Thoracic aorta (tissue), 2 donors: Measurements from ENCODE around the gene LYRM4. TPM values are rescaled to one million over a fixed set of nuclear protein-coding genes. Genes with fewer than 3 reads are reported as not detected.

Source experiments
- ATAC-seq: fragments of 150-250 bp; one replicate; pipeline ENCODE4 v1.8.0; 2017; ENCODE audit warnings: low read depth; ENCODE audit not compliant: insufficient number of reproducible peaks, low FRiP score
- DNase-seq: peaks from one replicate; pipeline ENCODE4 v3.0.0-alpha.2; 2020; ENCODE audit warnings: low spot score
- H3K27ac ChIP-seq, 2 donors: fragments of 200-600 bp; sonication (generic); 1 replicate in 1 of 2; 2 replicates in 1 of 2; pipeline ENCODE4 v1.5.1; 2016; ENCODE audit warnings: mild to moderate bottlenecking in 2 of 2, moderate library complexity in 2 of 2
- H3K27me3 ChIP-seq: fragments of 200-600 bp; sonication (generic); replicated peaks from 2 replicates; pipeline ENCODE4 v1.6.0; 2016; ENCODE audit warnings: mild to moderate bottlenecking; ENCODE audit not compliant: insufficient read depth
- H3K36me3 ChIP-seq: fragments of 200-600 bp; sonication (generic); one replicate; pipeline ENCODE4 v1.5.1; 2016
- H3K4me1 ChIP-seq, 2 donors: fragments of 200-600 bp; sonication (generic); 1 replicate in 1 of 2; 2 replicates in 1 of 2; pipeline versions ENCODE4 v1.5.1 to v1.6.0; 2016; ENCODE audit warnings: low read depth in 2 of 2, mild to moderate bottlenecking in 1 of 2; ENCODE audit not compliant: control insufficient read depth in 1 of 2
- H3K4me3 ChIP-seq: fragments of 200-600 bp; sonication (generic); 2 replicates; pipeline ENCODE4 v1.5.1; 2016; ENCODE audit warnings: mild to moderate bottlenecking
- H3K9me3 ChIP-seq: fragments of 200-600 bp; sonication (generic); 2 replicates; pipeline ENCODE4 v1.5.1; 2016
- CTCF ChIP-seq: fragments of 200-600 bp; sonication (generic); IDR thresholded peaks from one replicate; pipeline ENCODE4 v1.5.1; 2019; ENCODE audit warnings: antibody characterized with exemption
- total RNA-seq, 2 donors: library from RNA; depleted of rRNA; stranded (reverse); fragments of >200 nt; gene quantifications; one replicate each; pipeline versions ENCODE4 v1.1.0 to v1.2.3, GENCODE V29; 2016

The LYRM4 gene
- total RNA-seq, 2 donors from 2014 or later = 6.9 to 27.2 TPM

- Histone ChIP-seq H3K36me3 (no peaks in the 10 kb centered on the region), H3K4me1 (peaks cover 40 to 66% of the 10 kb centered on the region in 2 donors), H3K9me3 (no peaks in the 10 kb centered on the region), H3K27me3 (no peaks in the 10 kb centered on the region), H3K4me3 (no peak overlapping the region), H3K27ac (peak overlapping the region; percentile 35 to 66)
- ATAC-seq (no peak), DNase-seq (no peak)
- no peak for TF ChIP-seq CTCF
Measured at GRCh38 chr6:5204376-5204775, 56.4 kb downstream of the LYRM4 start.

- Histone ChIP-seq H3K27me3 (no peaks in the 10 kb centered on the region), H3K36me3 (no peaks in the 10 kb centered on the region), H3K4me3 (no peak overlapping the region), H3K27ac (no peak overlapping the region), H3K9me3 (no peaks in the 10 kb centered on the region), H3K4me1 (peaks cover 39 to 59% of the 10 kb centered on the region in 2 donors)
- DNase-seq (no peak), ATAC-seq (no peak)
- no peak for TF ChIP-seq CTCF
Measured at GRCh38 chr6:5203546-5203945, 57.2 kb downstream of the LYRM4 start.

- Histone ChIP-seq H3K27ac (no peak overlapping the region), H3K4me3 (no peak overlapping the region), H3K27me3 (no peaks in the 10 kb centered on the region), H3K36me3 (no peaks in the 10 kb centered on the region), H3K9me3 (no peaks in the 10 kb centered on the region), H3K4me1 (peaks cover 33 to 53% of the 10 kb centered on the region in 2 donors)
- ATAC-seq = no peak
- TF ChIP-seq CTCF = no peak
- no peak for DNase-seq
Measured at GRCh38 chr6:5202941-5203340, 57.8 kb downstream of the LYRM4 start.

- DNase-seq (no peak), ATAC-seq (no peak)
- no peaks in the 10 kb centered on the region for H3K27me3 ChIP-seq
- H3K4me3 ChIP-seq = no peak overlapping the region
- TF ChIP-seq CTCF = no peak
- no peaks in the 10 kb centered on the region for H3K36me3 ChIP-seq
- no peak overlapping the region for H3K27ac ChIP-seq
- H3K9me3 ChIP-seq = no peaks in the 10 kb centered on the region
- peaks cover 26 to 46% of the 10 kb centered on the region in 2 donors for H3K4me1 ChIP-seq
Measured at GRCh38 chr6:5202206-5202605, 58.5 kb downstream of the LYRM4 start.

GRCh38 chr6:5201271-5201670 lies 59.5 kb downstream of the LYRM4 start:
- H3K27me3 ChIP-seq = no peaks in the 10 kb centered on the region
- DNase-seq (no peak), ATAC-seq (no peak)
- H3K4me3 ChIP-seq = no peak overlapping the region
- no peaks in the 10 kb centered on the region for H3K36me3 ChIP-seq
- H3K9me3 ChIP-seq = no peaks in the 10 kb centered on the region
- H3K27ac ChIP-seq = no peak overlapping the region
- peaks cover 21 to 36% of the 10 kb centered on the region in 2 donors for H3K4me1 ChIP-seq
- TF ChIP-seq CTCF = no peak
